ENCODE results near the gene SLC16A12. TPM values are rescaled to one million over a fixed set of nuclear protein-coding genes. Genes with fewer than 3 reads are reported as not detected.

SLC16A12 gene
- total RNA-seq, 1 donor from 2014 or later: not detected

DNA sequence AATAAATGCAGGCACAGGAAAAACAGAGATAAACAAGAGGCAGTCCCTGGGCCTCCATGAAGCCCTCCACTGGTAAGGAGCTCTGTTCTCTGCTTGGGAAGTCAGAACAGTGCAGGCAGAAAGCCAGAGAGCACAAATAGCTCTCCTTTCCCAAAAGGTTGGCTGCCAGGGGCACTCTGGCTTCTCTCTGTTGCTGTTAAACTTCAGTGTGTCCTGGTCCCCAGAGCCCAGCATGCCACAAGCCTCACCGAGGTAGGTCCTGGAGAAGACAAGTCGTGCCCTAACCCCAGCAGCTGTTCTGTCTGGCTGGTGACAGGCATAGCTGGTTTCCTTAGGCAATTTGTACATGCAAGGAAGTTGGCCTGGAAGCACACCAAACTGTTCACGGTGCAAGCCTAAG, 17.3 kb downstream of the SLC16A12 start:
- no peak overlapping the region for H3K4me3 Mint-ChIP-seq (ENCODE audit: unreplicated experiment)
- H3K36me3 Mint-ChIP-seq (ENCODE audit: unreplicated experiment): no peaks in the 10 kb centered on the region
- DNase-seq: no peak

GRCh38 chr10:89516149-89516832, 19.1 kb downstream of the SLC16A12 start:
- TF ChIP-seq, protein P1, sequence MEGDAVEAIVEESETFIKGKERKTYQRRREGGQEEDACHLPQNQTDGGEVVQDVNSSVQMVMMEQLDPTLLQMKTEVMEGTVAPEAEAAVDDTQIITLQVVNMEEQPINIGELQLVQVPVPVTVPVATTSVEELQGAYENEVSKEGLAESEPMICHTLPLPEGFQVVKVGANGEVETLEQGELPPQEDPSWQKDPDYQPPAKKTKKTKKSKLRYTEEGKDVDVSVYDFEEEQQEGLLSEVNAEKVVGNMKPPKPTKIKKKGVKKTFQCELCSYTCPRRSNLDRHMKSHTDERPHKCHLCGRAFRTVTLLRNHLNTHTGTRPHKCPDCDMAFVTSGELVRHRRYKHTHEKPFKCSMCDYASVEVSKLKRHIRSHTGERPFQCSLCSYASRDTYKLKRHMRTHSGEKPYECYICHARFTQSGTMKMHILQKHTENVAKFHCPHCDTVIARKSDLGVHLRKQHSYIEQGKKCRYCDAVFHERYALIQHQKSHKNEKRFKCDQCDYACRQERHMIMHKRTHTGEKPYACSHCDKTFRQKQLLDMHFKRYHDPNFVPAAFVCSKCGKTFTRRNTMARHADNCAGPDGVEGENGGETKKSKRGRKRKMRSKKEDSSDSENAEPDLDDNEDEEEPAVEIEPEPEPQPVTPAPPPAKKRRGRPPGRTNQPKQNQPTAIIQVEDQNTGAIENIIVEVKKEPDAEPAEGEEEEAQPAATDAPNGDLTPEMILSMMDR (IDR thresholded peaks at IDR 0.05; ENCODE audit: partially characterized antibody, unreplicated experiment): no peak
- Mint-ChIP-seq H3K27ac (ENCODE audit: unreplicated experiment) (no peak overlapping the region), H3K27me3 (ENCODE audit: unreplicated experiment) (no peaks in the 10 kb centered on the region), H3K4me1 (ENCODE audit: low read depth, unreplicated experiment) (no peaks in the 10 kb centered on the region), H3K9me3 (ENCODE audit: unreplicated experiment) (no peaks in the 10 kb centered on the region), H3K36me3 (ENCODE audit: unreplicated experiment) (no peaks in the 10 kb centered on the region), H3K4me3 (ENCODE audit: unreplicated experiment) (no peak overlapping the region)
- DNase-seq: no peak

More for the DNA sequence above, 17.3 kb downstream of the SLC16A12 start:
- Mint-ChIP-seq H3K9me3 (ENCODE audit: unreplicated experiment) (no peaks in the 10 kb centered on the region), H3K27ac (ENCODE audit: unreplicated experiment) (no peak overlapping the region), H3K4me1 (ENCODE audit: low read depth, unreplicated experiment) (no peaks in the 10 kb centered on the region), H3K27me3 (ENCODE audit: unreplicated experiment) (no peaks in the 10 kb centered on the region)
- TF ChIP-seq, protein P1 (IDR thresholded peaks at IDR 0.05; ENCODE audit: partially characterized antibody, unreplicated experiment): no peak

DNA sequence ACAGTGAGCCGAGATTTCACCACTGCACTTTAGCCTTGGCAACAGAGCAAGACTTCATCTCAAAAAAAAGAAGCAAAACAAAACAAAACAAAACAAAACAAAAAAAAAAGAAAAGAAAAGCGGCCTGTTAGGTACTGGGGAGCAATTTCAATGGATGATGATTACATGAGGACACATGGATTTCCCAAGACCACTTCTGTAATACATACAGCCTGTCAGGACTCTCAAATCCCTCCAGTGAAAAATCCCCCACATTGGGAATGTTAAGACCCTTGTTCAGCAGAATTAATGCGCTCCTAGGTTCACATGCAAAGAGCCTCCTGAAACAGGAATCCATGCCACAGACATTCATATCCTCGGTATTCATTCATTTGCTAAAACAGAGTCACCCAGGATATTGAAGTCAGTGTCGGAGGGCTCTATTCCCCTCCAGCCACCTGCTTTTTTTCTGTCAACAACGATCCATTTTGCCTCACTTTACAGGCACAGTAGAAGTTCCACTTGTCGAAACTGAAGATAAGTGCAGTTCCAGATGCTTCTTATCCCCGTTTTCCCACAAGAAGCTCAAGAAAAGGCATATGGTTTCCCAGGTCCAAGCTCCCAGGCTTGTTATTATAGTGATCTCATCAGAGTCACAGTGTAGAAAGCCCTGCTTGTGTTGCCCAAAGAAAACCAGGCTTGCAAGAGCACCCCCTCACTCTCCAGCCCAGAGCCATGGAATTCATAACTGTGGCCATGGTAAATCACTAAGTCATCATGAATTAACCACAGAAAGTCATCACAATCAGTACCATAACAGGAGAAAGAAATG, 20.2 kb downstream of the SLC16A12 start:
- no peak overlapping the region for H3K4me3 Mint-ChIP-seq (ENCODE audit: unreplicated experiment)
- H3K27ac Mint-ChIP-seq (ENCODE audit: unreplicated experiment): no peak overlapping the region

DNA sequence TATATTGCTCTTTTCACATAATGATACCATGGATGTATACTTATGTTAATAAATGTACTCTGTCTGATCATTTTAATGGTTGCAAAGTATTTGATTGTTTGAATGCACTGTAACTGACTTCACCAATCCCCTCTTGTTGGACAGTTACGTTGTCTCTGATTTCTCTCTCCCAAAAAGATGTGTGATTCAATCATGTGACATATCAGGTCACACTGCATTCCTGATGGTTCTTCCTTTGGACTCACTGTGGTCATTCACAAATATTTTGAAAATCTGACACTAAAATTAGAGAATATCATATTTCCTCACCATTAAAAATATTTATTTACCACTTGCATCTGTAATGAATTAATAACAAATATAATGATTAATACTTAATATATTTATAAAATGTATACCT, 22.2 kb downstream of the SLC16A12 start:
- H3K9me3 Mint-ChIP-seq (ENCODE audit: unreplicated experiment): peaks cover 1% of the 10 kb centered on the region
- no peak overlapping the region for H3K27ac Mint-ChIP-seq (ENCODE audit: unreplicated experiment)
- H3K4me1 Mint-ChIP-seq (ENCODE audit: low read depth, unreplicated experiment): no peaks in the 10 kb centered on the region
- H3K36me3 Mint-ChIP-seq (ENCODE audit: unreplicated experiment): no peaks in the 10 kb centered on the region
- TF ChIP-seq, protein P1 (IDR thresholded peaks at IDR 0.05; ENCODE audit: partially characterized antibody, unreplicated experiment): no peak
- no peak for DNase-seq
- H3K4me3 Mint-ChIP-seq (ENCODE audit: unreplicated experiment): no peak overlapping the region
- no peaks in the 10 kb centered on the region for H3K27me3 Mint-ChIP-seq (ENCODE audit: unreplicated experiment)

More for the DNA sequence above, 20.2 kb downstream of the SLC16A12 start:
- no peaks in the 10 kb centered on the region for H3K27me3 Mint-ChIP-seq (ENCODE audit: unreplicated experiment)
- no peaks in the 10 kb centered on the region for H3K36me3 Mint-ChIP-seq (ENCODE audit: unreplicated experiment)
- TF ChIP-seq, protein P1 (IDR thresholded peaks at IDR 0.05; ENCODE audit: partially characterized antibody, unreplicated experiment): no peak
- H3K9me3 Mint-ChIP-seq (ENCODE audit: unreplicated experiment): no peaks in the 10 kb centered on the region
- no peak for DNase-seq
- no peaks in the 10 kb centered on the region for H3K4me1 Mint-ChIP-seq (ENCODE audit: low read depth, unreplicated experiment)

Data from glutamatergic neuron (in vitro differentiated cells).